K562 (cell line): Measurements from ENCODE around the gene ZNF300. TPM values are rescaled to one million over a fixed set of nuclear protein-coding genes. Genes with fewer than 3 reads are reported as not detected.

Source experiments
- ADNP ChIP-seq: fragments of 200-800 bp; sonication (Bioruptor generic); IDR thresholded peaks from 2 replicates; pipeline ENCODE4 v1.6.1; 2016; ENCODE audit warnings: missing genetic modification characterization, missing compliant biosample characterization
- ATF3 ChIP-seq, 2 experiments: fragments of 450-650 bp in 1 of 2; sonication (generic) in 1 of 2; formaldehyde crosslinking in 1 of 2; IDR thresholded peaks in 1 of 2; conservative IDR thresholded peaks in 1 of 2; 2 replicates each; pipeline versions ENCODE4 v1.6.1 to v1.8.1; 2016 to 2023; ENCODE audit warnings: mild to moderate bottlenecking in 2 of 2, moderate library complexity in 2 of 2, inconsistent platforms in 1 of 2, missing genetic modification reagents in 1 of 2
- BCOR ChIP-seq: fragments of 450-650 bp; IDR thresholded peaks from 2 replicates; pipeline ENCODE4 v1.6.1; 2016
- CCNT2 ChIP-seq: IDR thresholded peaks from 2 replicates; pipeline ENCODE4 v1.6.1; 2011; ENCODE audit warnings: borderline replicate concordance, low read depth, mild to moderate bottlenecking, moderate library complexity, mixed read lengths, low read length; ENCODE audit not compliant: insufficient read length; ENCODE audit errors: extremely low read depth
- CREB3L1 ChIP-seq: fragments of 450-650 bp; IDR thresholded peaks from 2 replicates; pipeline ENCODE4 v1.6.1; 2014; ENCODE audit warnings: low read depth, mild to moderate bottlenecking, moderate library complexity, borderline replicate concordance
- ELF1 ChIP-seq: fragments of 200-800 bp; sonication (Bioruptor generic); IDR thresholded peaks from 2 replicates; pipeline ENCODE4 v1.6.1; 2016; ENCODE audit warnings: missing genetic modification characterization, missing compliant biosample characterization
- FOXK2 ChIP-seq, 2 experiments: fragments of 450-650 bp; IDR thresholded peaks in 1 of 2; conservative IDR thresholded peaks in 1 of 2; 2 replicates each; pipeline ENCODE4 v1.6.1; 2016; ENCODE audit warnings: low read depth in 2 of 2, mild to moderate bottlenecking in 1 of 2
- MTA3 ChIP-seq: fragments of 450-650 bp; formaldehyde crosslinking; IDR thresholded peaks from 2 replicates; pipeline ENCODE4 v1.6.1; 2017; ENCODE audit warnings: mild to moderate bottlenecking, borderline replicate concordance
- MYC ChIP-seq, 2 experiments: fragments of 250-450 bp in 1 of 2; sonication (Bioruptor Pico) in 1 of 2; IDR thresholded peaks; 2 replicates each; pipeline versions ENCODE4 v1.5.1 to v1.6.1; 2012 to 2021; ENCODE audit warnings: low read depth in 2 of 2, borderline replicate concordance in 1 of 2, improper control_type of control experiment in 1 of 2, low read length in 1 of 2, mild to moderate bottlenecking in 1 of 2, moderate library complexity in 1 of 2
- NR2C1 ChIP-seq, 2 experiments: fragments of 450-650 bp; IDR thresholded peaks; 2 replicates each; pipeline ENCODE4 v1.6.1; 2017; ENCODE audit warnings: mild to moderate bottlenecking in 2 of 2, antibody characterized with exemption in 1 of 2, inconsistent platforms in 1 of 2, missing compliant biosample characterization in 1 of 2, missing genetic modification characterization in 1 of 2
- POU5F1 ChIP-seq: fragments of 150-350 bp; IDR thresholded peaks from 2 replicates; pipeline ENCODE4 v1.6.1; 2014; ENCODE audit warnings: borderline replicate concordance, low read length, low read depth, mild to moderate bottlenecking; ENCODE audit not compliant: partially characterized antibody
- RFX7 ChIP-seq: fragments of 250-450 bp; sonication (Bioruptor Pico); IDR thresholded peaks from 2 replicates; pipeline ENCODE4 v1.5.1; 2021; ENCODE audit warnings: mild to moderate bottlenecking
- SMARCE1 ChIP-seq: fragments of 450-650 bp; IDR thresholded peaks from 2 replicates; pipeline ENCODE4 v1.7.1; 2016; ENCODE audit warnings: mild to moderate bottlenecking
- SNIP1 ChIP-seq: fragments of 450-650 bp; IDR thresholded peaks from 2 replicates; pipeline ENCODE4 v1.7.1; 2017; ENCODE audit warnings: low read depth, mild to moderate bottlenecking
- SRSF1 ChIP-seq: fragments of 200-400 bp; formaldehyde crosslinking; IDR thresholded peaks from 2 replicates; pipeline ENCODE4 v1.6.1; 2017; ENCODE audit warnings: mild to moderate bottlenecking, low read depth, low read length, moderate library complexity
- TAF15 ChIP-seq: fragments of 200-400 bp; formaldehyde crosslinking; IDR thresholded peaks from 2 replicates; pipeline ENCODE4 v1.6.1; 2017; ENCODE audit warnings: mild to moderate bottlenecking, low read depth, low read length, moderate library complexity
- TEAD4 ChIP-seq, 2 experiments: sonication (generic) in 1 of 2; formaldehyde crosslinking in 1 of 2; IDR thresholded peaks; 2 replicates each; pipeline versions ENCODE4 v1.6.1 to v1.8.0; 2012 to 2022; ENCODE audit warnings: borderline replicate concordance in 1 of 2, inconsistent platforms in 1 of 2, low read length in 1 of 2, mild to moderate bottlenecking in 1 of 2, missing genetic modification reagents in 1 of 2
- ZFP36 ChIP-seq: fragments of 150-350 bp; IDR thresholded peaks from 2 replicates; pipeline ENCODE4 v1.6.1; 2018; ENCODE audit warnings: low read length, low read depth; ENCODE audit not compliant: partially characterized antibody
- ZNF146 ChIP-seq: IDR thresholded peaks from one replicate; pipeline ENCODE4 v1.6.1; 2018; ENCODE audit warnings: missing compliant biosample characterization; ENCODE audit not compliant: unreplicated experiment
- ZNF639 ChIP-seq, 2 experiments: fragments of 200-800 bp in 1 of 2; sonication (Bioruptor generic) in 1 of 2; sonication (generic) in 1 of 2; formaldehyde crosslinking in 1 of 2; IDR thresholded peaks in 1 of 2; conservative IDR thresholded peaks in 1 of 2; 2 replicates each; pipeline versions ENCODE4 v1.5.0 to v1.6.1; 2016 to 2020; ENCODE audit warnings: missing compliant biosample characterization in 1 of 2, missing genetic modification characterization in 1 of 2, missing genetic modification reagents in 1 of 2
- ZNF785 ChIP-seq: fragments of 250-450 bp; sonication (Bioruptor Pico); IDR thresholded peaks from 2 replicates; pipeline ENCODE4 v1.4.0; 2020; ENCODE audit warnings: mild to moderate bottlenecking
- polyA plus RNA-seq, 8 experiments: library from polyadenylated mRNA; depleted of rRNA in 4 of 8; stranded (reverse) in 5 of 8; unstranded in 3 of 8; fragments of >200 nt; fragmentation: Nextera tagmentation in 2 of 8; fragmentation: Illumina TruSeq in 1 of 8; extraction: Ambion mirVana in 2 of 8; extraction: Trizol in 1 of 8; gene quantifications; 2 replicates each; pipeline versions ENCODE4 v1.2.1 to v1.2.3, GENCODE V29; 2011 to 2014; ENCODE audit warnings: inconsistent platforms in 1 of 8, missing spikeins in 1 of 8
- total RNA-seq, 7 experiments: library from RNA; depleted of rRNA in 6 of 7; stranded (reverse); fragments of >200 nt in 6 of 7; fragmentation: Illumina TruSeq in 2 of 7; extraction: Trizol in 2 of 7; gene quantifications; 2 replicates each; pipeline versions ENCODE4 v1.2.1 to v1.2.3, GENCODE V29; 2011 to 2021; ENCODE audit warnings: low replicate concordance in 1 of 7

The ZNF300 gene
- total and polyA plus RNA-seq, 9 of the 15 experiments (the other 6 are each of a cell fraction or from before 2014, with no cell fraction given), result 4.4 to 13.2 (median 11.1) TPM

- TF ChIP-seq ZNF146 (no peak), SRSF1 (no peak), ELF1 (tag) (peak; percentile 88), RFX7 (CRISPR knock-in tag) (no peak), TAF15 (no peak), MTA3 (peak; percentile 65; the same call in 1 of the 2 replicates), CREB3L1 (peak; percentile 44), NR2C1 (IDR thresholded peaks at IDR 0.05) (peak; percentile 71), NR2C1 (tag; IDR thresholded peaks at IDR 0.05) (peak; percentile 57), BCOR (no peak), ATF3 (IDR thresholded peaks at IDR 0.05) (peak; percentile 45; the same call in 1 of the 2 replicates), ATF3 (CRISPR knock-in tag; conservative IDR thresholded peaks at IDR 0.05) (no peak), FOXK2 (conservative IDR thresholded peaks at IDR 0.05 in 1 of 2, IDR thresholded peaks at IDR 0.05 in 1 of 2; ENCODE audit: low read depth in 2 of 2) (peak; percentile 72 to 100; a peak in 3 of 4 replicates), ZNF785 (no peak), SMARCE1 (peak; percentile 19; the same call in 1 of the 2 replicates), POU5F1 (peak; percentile 45), MYC (IDR thresholded peaks at IDR 0.05; ENCODE audit: low read depth, low read length) (peak; percentile 85), MYC (CRISPR knock-in tag; IDR thresholded peaks at IDR 0.05; ENCODE audit: borderline replicate concordance, low read depth) (peak; percentile 67; the same call in 1 of the 2 replicates), CCNT2 (no peak), ZFP36 (no peak), TEAD4 (IDR thresholded peaks at IDR 0.05; ENCODE audit: low read length) (peak; percentile 59; the same call in 1 of the 2 replicates), TEAD4 (CRISPR knock-in tag; IDR thresholded peaks at IDR 0.05; ENCODE audit: borderline replicate concordance) (no peak), ADNP (no peak), SNIP1 (no peak), ZNF639 (CRISPR knock-in tag; conservative IDR thresholded peaks at IDR 0.05 in 1 of 2, IDR thresholded peaks at IDR 0.05 in 1 of 2) (peak in 1 of 2 experiments; percentile 89; a peak in 2 of 4 replicates)
These were observed at the start of gene ZNF300 (continued) for GRCh38 chr5:150904479-150905311.
